ENCODE results near the gene NPHP3. TPM values are rescaled to one million over a fixed set of nuclear protein-coding genes. Genes with fewer than 3 reads are reported as not detected.

The NPHP3 gene
- total and polyA plus RNA-seq, 4 donors, result 5.9 to 67.1 (median 16.5) TPM

- Histone ChIP-seq H3K27me3 (ENCODE audit: control insufficient read depth in 3 of 3, insufficient read depth in 3 of 3, low read length in 2 of 3) (no peaks in the 10 kb centered on the region), H3K9me3 (ENCODE audit: control insufficient read depth in 4 of 4, insufficient read depth in 3 of 4, low read length in 3 of 4) (no peaks in the 10 kb centered on the region), H3K9ac (ENCODE audit: insufficient read depth in 1 of 2, low read length in 2 of 2) (no peak overlapping the region), H3K4me3 (no peak overlapping the region), H3K36me3 (ENCODE audit: control insufficient read depth in 4 of 4, insufficient read depth in 4 of 4, low read length in 4 of 4) (no peaks in the 10 kb centered on the region), H3K27ac (ENCODE audit: low read depth in 1 of 2, low read length in 1 of 2) (no peak overlapping the region), H3K4me1 (ENCODE audit: control insufficient read depth in 5 of 5, insufficient read depth in 5 of 5, low read length in 5 of 5) (peaks cover 0 to 24% (median 2%) of the 10 kb centered on the region in 5 donors)
- WGBS, 2 donors, result 71 to 79% methylated on average over 2 of the region's 2 CpGs
- DNase-seq (no peak), ATAC-seq (ENCODE audit: insufficient read depth, low FRiP score) (no peak)
- no peak for TF ChIP-seq CTCF (IDR thresholded peaks at IDR 0.05; ENCODE audit: control extremely low read depth, extremely low read depth)
Measured at GRCh38 chr3:132655471-132655870, 66.7 kb downstream of the NPHP3 start.

GRCh38 chr3:132654721-132655120, 67.5 kb downstream of the NPHP3 start:
- 86 to 95% methylated on average over 5 of the region's 5 CpGs for WGBS, 2 donors
- H3K36me3 ChIP-seq (ENCODE audit: control insufficient read depth in 4 of 4, insufficient read depth in 4 of 4, low read length in 4 of 4), result no peaks in the 10 kb centered on the region
- H3K9me3 ChIP-seq (ENCODE audit: control insufficient read depth in 4 of 4, insufficient read depth in 3 of 4, low read length in 3 of 4), result no peaks in the 10 kb centered on the region
- DNase-seq (no peak), ATAC-seq (ENCODE audit: insufficient read depth, low FRiP score) (no peak)
- H3K27ac ChIP-seq (ENCODE audit: low read depth in 1 of 2, low read length in 1 of 2), result no peak overlapping the region
- no peaks in the 10 kb centered on the region for H3K27me3 ChIP-seq (ENCODE audit: control insufficient read depth in 3 of 3, insufficient read depth in 3 of 3, low read length in 2 of 3)
- no peak for TF ChIP-seq CTCF (IDR thresholded peaks at IDR 0.05; ENCODE audit: control extremely low read depth, extremely low read depth)
- H3K9ac ChIP-seq (ENCODE audit: insufficient read depth in 1 of 2, low read length in 2 of 2), result no peak overlapping the region
- H3K4me1 ChIP-seq (ENCODE audit: control insufficient read depth in 5 of 5, insufficient read depth in 5 of 5, low read length in 5 of 5), result peaks cover 0 to 30% (median 2%) of the 10 kb centered on the region in 5 donors
- no peak overlapping the region for H3K4me3 ChIP-seq

- 94 to 97% methylated on average over 2 of the region's 2 CpGs for WGBS, 2 donors
- DNase-seq, result no peak
- no peak for ATAC-seq (ENCODE audit: insufficient read depth, low FRiP score)
- Histone ChIP-seq H3K36me3 (ENCODE audit: control insufficient read depth in 4 of 4, insufficient read depth in 4 of 4, low read length in 4 of 4) (no peaks in the 10 kb centered on the region), H3K27me3 (ENCODE audit: control insufficient read depth in 3 of 3, insufficient read depth in 3 of 3, low read length in 2 of 3) (no peaks in the 10 kb centered on the region), H3K9me3 (ENCODE audit: control insufficient read depth in 4 of 4, insufficient read depth in 3 of 4, low read length in 3 of 4) (no peaks in the 10 kb centered on the region), H3K9ac (ENCODE audit: insufficient read depth in 1 of 2, low read length in 2 of 2) (no peak overlapping the region), H3K4me3 (no peak overlapping the region), H3K4me1 (ENCODE audit: control insufficient read depth in 5 of 5, insufficient read depth in 5 of 5, low read length in 5 of 5) (peaks cover 0 to 30% (median 2%) of the 10 kb centered on the region in 5 donors), H3K27ac (ENCODE audit: low read depth in 1 of 2, low read length in 1 of 2) (no peak overlapping the region)
- TF ChIP-seq CTCF (IDR thresholded peaks at IDR 0.05; ENCODE audit: control extremely low read depth, extremely low read depth), result no peak
Measured at GRCh38 chr3:132654190-132654589, 68.0 kb downstream of the NPHP3 start.

- WGBS, 2 donors, result 86 to 96% methylated on average over 1 of the region's 1 CpG
Measured at GRCh38 chr3:132652640-132653270, 69.5 kb downstream of the NPHP3 start.

More at GRCh38 chr3:132652640-132653270, 69.5 kb downstream of the NPHP3 start:
- Histone ChIP-seq H3K9ac (ENCODE audit: insufficient read depth in 1 of 2, low read length in 2 of 2) (no peak overlapping the region), H3K4me3 (no peak overlapping the region), H3K9me3 (ENCODE audit: control insufficient read depth in 4 of 4, insufficient read depth in 3 of 4, low read length in 3 of 4) (no peaks in the 10 kb centered on the region), H3K27me3 (ENCODE audit: control insufficient read depth in 3 of 3, insufficient read depth in 3 of 3, low read length in 2 of 3) (no peaks in the 10 kb centered on the region), H3K4me1 (ENCODE audit: control insufficient read depth in 5 of 5, insufficient read depth in 5 of 5, low read length in 5 of 5) (peaks cover 0 to 30% (median 0%) of the 10 kb centered on the region in 5 donors), H3K27ac (ENCODE audit: low read depth in 1 of 2, low read length in 1 of 2) (no peak overlapping the region), H3K36me3 (ENCODE audit: control insufficient read depth in 4 of 4, insufficient read depth in 4 of 4, low read length in 4 of 4) (no peaks in the 10 kb centered on the region)
- ATAC-seq (ENCODE audit: insufficient read depth, low FRiP score), result no peak
- DNase-seq, result no peak
- TF ChIP-seq CTCF (IDR thresholded peaks at IDR 0.05; ENCODE audit: control extremely low read depth, extremely low read depth), result no peak

Measured in lung (tissue), 12 donors.